HEK293 (cell line): Measurements from ENCODE around the gene ZNF425.
"Not testable (repeated sequence)": the region's sequence is repeated elsewhere in the genome, so short reads cannot be mapped to it uniquely, and the experiment has no call there.

Source experiments
- CTCF ChIA-PET: fragments of 350-600 bp; formaldehyde crosslinking; extraction: SDS; loops from one replicate; lab custom pipeline; 2021; ENCODE audit warnings: antibody characterized with exemption; lab: Yijun Ruan, JAX
- POLR2A ChIA-PET: fragments of 300-600 bp; formaldehyde crosslinking; extraction: SDS; loops from one replicate; lab custom pipeline; 2020; ENCODE audit warnings: antibody characterized with exemption, inconsistent platforms; lab: Yijun Ruan, JAX
- H3K27ac ChIP-seq: fragments of 200-500 bp; sonication (Bioruptor generic); 2 replicates; pipeline ENCODE4 v1.5.1; 2014; ENCODE audit warnings: low read depth, low read length, control low read depth, inconsistent platforms; ENCODE audit errors: extremely low read depth
- H3K36me3 ChIP-seq, 2 experiments: fragments of 200-500 bp in 1 of 2; sonication (Bioruptor generic) in 1 of 2; 1 replicate in 1 of 2; 2 replicates in 1 of 2; pipeline ENCODE4 v1.5.1; 2014 to 2017; ENCODE audit warnings: inconsistent platforms in 2 of 2, low read length in 2 of 2; ENCODE audit not compliant: control insufficient read depth in 2 of 2, insufficient read depth in 1 of 2
- H3K4me1 ChIP-seq: fragments of 200-500 bp; sonication (Bioruptor generic); 2 replicates; pipeline ENCODE4 v1.5.1; 2014; ENCODE audit warnings: mild to moderate bottlenecking, low read length, inconsistent platforms; ENCODE audit not compliant: control insufficient read depth, insufficient read depth
- H3K4me3 ChIP-seq: 2 replicates; pipeline ENCODE4 v1.5.1; 2011; ENCODE audit warnings: low read depth, mild to moderate bottlenecking, control low read depth, low read length, moderate library complexity
- H3K9me3 ChIP-seq: fragments of 200-500 bp; sonication (Bioruptor generic); 2 replicates; pipeline ENCODE4 v1.5.1; 2014; ENCODE audit warnings: low read depth, low read length, inconsistent platforms; ENCODE audit not compliant: control insufficient read depth, insufficient read depth
- ATF2 ChIP-seq: fragments of 450-650 bp; formaldehyde crosslinking; IDR thresholded peaks from 2 replicates; pipeline ENCODE4 v1.5.1; 2016; ENCODE audit warnings: missing biosample characterization, missing genetic modification characterization, low read depth
- GLIS1 ChIP-seq: fragments of 450-650 bp; formaldehyde crosslinking; IDR thresholded peaks from 2 replicates; pipeline ENCODE4 v1.5.1; 2016; ENCODE audit warnings: missing biosample characterization, missing genetic modification characterization
- HOXA7 ChIP-seq: sonication (generic); formaldehyde crosslinking; IDR thresholded peaks from 2 replicates; pipeline ENCODE4 v1.8.1; 2022; ENCODE audit warnings: missing genetic modification reagents, borderline replicate concordance
- HOXD13 ChIP-seq: sonication (generic); formaldehyde crosslinking; IDR thresholded peaks from 2 replicates; pipeline ENCODE4 v1.8.0; 2022; ENCODE audit warnings: missing genetic modification reagents, borderline replicate concordance
- PRDM2 ChIP-seq: fragments of 450-650 bp; formaldehyde crosslinking; IDR thresholded peaks from 2 replicates; pipeline ENCODE4 v1.5.1; 2016; ENCODE audit warnings: missing biosample characterization, missing genetic modification characterization, borderline replicate concordance
- RBAK ChIP-seq: fragments of 450-650 bp; formaldehyde crosslinking; IDR thresholded peaks from 2 replicates; pipeline ENCODE4 v1.5.1; 2016; ENCODE audit warnings: missing biosample characterization, missing genetic modification characterization
- SALL2 ChIP-seq: fragments of 450-650 bp; formaldehyde crosslinking; IDR thresholded peaks from 2 replicates; pipeline ENCODE4 v1.5.0; 2017; ENCODE audit warnings: missing biosample characterization, mild to moderate bottlenecking, missing genetic modification characterization, borderline replicate concordance
- SP3 ChIP-seq: fragments of 450-650 bp; formaldehyde crosslinking; IDR thresholded peaks from 2 replicates; pipeline ENCODE4 v1.5.1; 2016; ENCODE audit warnings: missing biosample characterization, missing genetic modification characterization
- SP7 ChIP-seq: fragments of 450-650 bp; formaldehyde crosslinking; IDR thresholded peaks from 2 replicates; pipeline ENCODE4 v1.5.1; 2016; ENCODE audit warnings: missing biosample characterization, missing genetic modification characterization
- YY2 ChIP-seq: fragments of 450-650 bp; formaldehyde crosslinking; IDR thresholded peaks from 2 replicates; pipeline ENCODE4 v1.5.1; 2016; ENCODE audit warnings: missing biosample characterization, missing genetic modification characterization
- ZBTB1 ChIP-seq: fragments of 450-650 bp; formaldehyde crosslinking; IDR thresholded peaks from 2 replicates; pipeline ENCODE4 v1.5.1; 2016; ENCODE audit warnings: missing biosample characterization, missing genetic modification characterization
- ZBTB8A ChIP-seq: fragments of 450-650 bp; formaldehyde crosslinking; IDR thresholded peaks from 2 replicates; pipeline ENCODE4 v1.5.1; 2016; ENCODE audit warnings: missing biosample characterization, missing genetic modification characterization
- ZNF23 ChIP-seq: fragments of 450-650 bp; formaldehyde crosslinking; IDR thresholded peaks from 2 replicates; pipeline ENCODE4 v1.5.1; 2016; ENCODE audit warnings: missing biosample characterization, missing genetic modification characterization, borderline replicate concordance
- ZNF423 ChIP-seq: fragments of 450-650 bp; formaldehyde crosslinking; IDR thresholded peaks from 2 replicates; pipeline ENCODE4 v1.5.1; 2016; ENCODE audit warnings: missing biosample characterization, missing genetic modification characterization
- ZNF514 ChIP-seq: fragments of 450-650 bp; formaldehyde crosslinking; IDR thresholded peaks from 2 replicates; pipeline ENCODE4 v1.5.1; 2016; ENCODE audit warnings: missing biosample characterization, missing genetic modification characterization
- ZNF621 ChIP-seq: fragments of 450-650 bp; formaldehyde crosslinking; IDR thresholded peaks from 2 replicates; pipeline ENCODE4 v1.5.1; 2017; ENCODE audit warnings: missing biosample characterization, missing genetic modification characterization
- ZNF701 ChIP-seq: fragments of 450-650 bp; formaldehyde crosslinking; IDR thresholded peaks from 2 replicates; pipeline ENCODE4 v1.5.1; 2016; ENCODE audit warnings: missing biosample characterization, missing genetic modification characterization

Gene ZNF425

DNA sequence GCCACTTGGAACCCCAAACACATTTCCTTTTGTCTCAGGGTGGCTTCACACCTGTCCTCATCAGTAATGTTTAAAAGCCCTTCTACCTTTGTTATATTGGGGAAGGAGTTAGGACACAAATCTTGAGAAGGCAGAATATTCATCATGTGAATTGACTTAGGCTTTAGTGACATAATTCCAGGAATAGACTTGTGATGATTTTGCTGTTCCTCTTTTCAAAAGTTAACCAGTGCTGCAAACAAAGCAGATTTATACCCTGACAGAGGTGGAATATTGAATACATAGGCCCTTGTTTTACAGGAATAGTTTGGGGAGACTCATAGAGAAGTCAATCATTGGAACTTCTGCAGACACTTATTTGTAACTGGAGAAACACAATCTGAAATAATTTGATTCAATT, 62.6 kb downstream of the ZNF425 start:
- H3K9me3 ChIP-seq, result no peaks in the 10 kb centered on the region
- ChIA-PET CTCF (no interaction called here), POLR2A (no interaction called here)
- peaks cover 0 to 9% of the 10 kb centered on the region in 2 experiments; a peak in 1 of 3 replicates for H3K36me3 ChIP-seq
- H3K4me3 ChIP-seq, result no peak overlapping the region
- TF ChIP-seq SALL2 (tag by site-specific recombination) (no peak), ZNF423 (tag by site-specific recombination) (no peak), ZNF701 (tag by site-specific recombination) (no peak), ZBTB1 (tag by site-specific recombination) (no peak), SP3 (tag by site-specific recombination) (no peak), ATF2 (tag by site-specific recombination) (no peak), ZBTB8A (no peak), ZNF621 (tag by site-specific recombination) (no peak), ZNF514 (tag by site-specific recombination) (no peak), ZNF23 (tag by site-specific recombination) (no peak), PRDM2 (tag by site-specific recombination) (no peak), YY2 (tag by site-specific recombination) (no peak), HOXD13 (no peak), HOXA7 (CRISPR knock-in tag) (no peak), SP7 (tag by site-specific recombination) (no peak), RBAK (tag by site-specific recombination) (no peak)
- no peak overlapping the region for H3K27ac ChIP-seq
- H3K4me1 ChIP-seq, result no peaks in the 10 kb centered on the region

DNA sequence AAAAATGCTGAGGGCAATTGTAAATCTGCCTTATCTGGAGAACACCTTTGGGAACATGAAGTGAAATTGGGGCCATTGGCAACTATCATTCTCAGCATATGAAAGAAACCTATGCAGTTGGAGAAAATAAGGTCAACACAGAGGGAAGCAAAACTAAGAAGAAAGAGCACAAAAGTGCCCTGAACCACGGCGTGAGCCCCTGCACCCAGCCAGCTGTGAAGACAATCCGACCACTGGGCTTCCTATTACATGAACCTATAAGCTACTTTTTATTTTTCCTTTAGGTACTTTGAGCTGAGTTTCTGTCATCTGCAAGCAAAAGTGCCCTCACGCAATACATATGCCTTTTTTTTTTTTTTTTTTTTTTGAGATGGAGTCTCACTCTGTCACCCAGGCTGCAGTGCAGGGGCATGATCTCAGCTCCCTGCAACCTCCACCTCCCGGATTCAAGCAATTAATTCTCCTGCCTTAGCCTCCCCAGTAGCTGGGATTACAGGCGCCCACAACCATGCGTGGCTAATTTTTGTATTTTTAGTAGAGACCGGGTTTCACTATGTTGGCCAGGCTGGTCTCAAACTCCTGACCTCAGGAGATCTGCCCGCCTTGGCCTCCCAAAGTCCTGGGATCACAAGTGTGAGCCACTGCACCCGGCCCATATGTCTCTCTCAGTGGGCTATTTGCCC, 63.8 kb downstream of the ZNF425 start:
- not testable (repeated sequence) for H3K27ac ChIP-seq, H3K36me3 ChIP-seq, H3K4me3 ChIP-seq, H3K4me1 ChIP-seq, H3K9me3 ChIP-seq
- CTCF ChIA-PET, result interaction anchor here (0.5 to 1.2 kb wide), 2 partner anchors 17 to 52 kb away, joined by 3 read pairs; no protein-coding TSS in a partner anchor
- POLR2A ChIA-PET, result interaction anchor here (0.7 kb wide), 1 partner anchor 53 kb away, joined by 7 read pairs; no protein-coding TSS in a partner anchor
- peak; percentile 58 for TF ChIP-seq GLIS1 (tag by site-specific recombination)
